GM18867 (cell line): ENCODE data around the gene CRMP1.
"Not testable (repeated sequence)": the region's sequence is repeated elsewhere in the genome, so short reads cannot be mapped to it uniquely, and the experiment has no call there.

Source experiments
- ATAC-seq: cut with Tn5 transposase; IDR thresholded peaks from one replicate; pipeline ENCODE4 v1.9.1; 2021; ENCODE audit warnings: mild to moderate bottlenecking, moderate library complexity; ENCODE audit not compliant: unreplicated experiment

Gene CRMP1

GRCh38 chr4:5825321-5826041 is 67.4 kb downstream of the CRMP1 start:
- ATAC-seq = no peak

- no peak for ATAC-seq
Measured at GRCh38 chr4:5824635-5825034, 68.3 kb downstream of the CRMP1 start.

- no peak for ATAC-seq
Measured at GRCh38 chr4:5824227-5824626, 68.7 kb downstream of the CRMP1 start.

GRCh38 chr4:5823542-5824211 is 69.2 kb downstream of the CRMP1 start:
- ATAC-seq = peak; percentile 56

DNA sequence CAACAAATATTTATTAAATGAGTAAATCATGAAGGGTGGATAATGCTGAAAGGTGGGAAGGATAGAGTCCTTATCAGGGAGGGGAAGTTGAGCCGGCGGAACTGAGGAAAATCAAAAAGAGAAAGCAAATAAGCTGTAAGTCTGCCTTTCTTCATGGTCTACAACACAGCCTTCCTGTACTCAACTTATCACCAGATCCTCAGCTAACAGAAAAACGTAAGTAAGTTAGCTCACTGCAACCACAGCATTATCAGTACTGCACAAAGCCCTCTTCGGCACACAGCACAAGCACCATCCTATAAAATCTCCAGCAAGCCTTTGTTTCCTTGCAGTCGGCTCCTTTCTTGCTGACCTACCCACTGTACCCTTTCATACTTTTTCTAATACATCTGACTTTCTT is 70.3 kb downstream of the CRMP1 start:
- ATAC-seq = no peak

- ATAC-seq = no peak
Measured at GRCh38 chr4:5821665-5822358, 71.1 kb downstream of the CRMP1 start.

DNA sequence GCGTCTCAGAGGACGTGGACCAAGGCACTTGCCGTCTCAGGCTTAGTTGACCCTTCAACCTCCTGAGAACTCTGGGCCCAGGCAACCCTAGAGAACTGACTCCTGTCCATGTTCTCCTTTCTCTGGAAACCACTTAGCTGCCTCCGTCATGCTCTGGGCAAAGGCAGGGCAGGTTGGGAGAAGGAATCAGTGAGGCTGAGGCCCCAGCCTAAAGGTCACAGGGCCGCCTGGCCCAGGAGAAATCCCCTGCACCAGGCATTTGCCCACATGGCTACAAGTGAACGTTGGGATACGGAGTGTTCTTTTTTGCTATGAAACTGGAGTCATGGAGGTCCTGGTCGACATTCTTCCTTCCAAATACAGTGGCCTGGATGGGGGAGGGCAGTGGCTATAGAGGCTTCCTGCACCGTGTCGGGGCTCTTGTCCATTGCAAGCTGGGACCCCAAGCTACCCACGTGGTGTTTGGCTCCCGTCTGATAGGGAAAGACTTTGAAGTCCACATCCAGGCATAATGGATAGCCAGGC is 76.0 kb downstream of the CRMP1 start:
- no peak for ATAC-seq

- ATAC-seq = no peak
Measured at GRCh38 chr4:5816101-5816500, 76.8 kb downstream of the CRMP1 start.

GRCh38 chr4:5815641-5816040 is 77.2 kb downstream of the CRMP1 start:
- ATAC-seq = no peak

GRCh38 chr4:5814421-5814820 is 78.5 kb downstream of the CRMP1 start:
- no peak for ATAC-seq

DNA sequence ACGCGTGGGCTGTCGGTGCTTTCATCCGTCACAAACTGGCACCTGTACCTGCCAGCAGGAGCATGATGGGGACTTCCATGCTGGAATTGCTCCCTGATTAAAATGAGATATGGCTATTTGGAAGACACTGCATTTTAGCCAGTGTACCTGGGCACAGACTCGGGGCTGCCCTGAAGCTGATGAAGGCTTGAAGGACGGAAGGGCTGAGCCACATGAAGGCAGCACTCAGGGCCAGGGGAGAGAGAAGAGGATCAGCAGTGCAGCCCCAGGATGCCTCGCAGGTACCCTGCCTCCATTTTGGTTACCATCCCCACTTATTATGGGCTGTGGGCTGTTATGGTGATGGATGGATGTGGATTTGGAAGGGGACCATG is 79.0 kb downstream of the CRMP1 start:
- no peak for ATAC-seq

DNA sequence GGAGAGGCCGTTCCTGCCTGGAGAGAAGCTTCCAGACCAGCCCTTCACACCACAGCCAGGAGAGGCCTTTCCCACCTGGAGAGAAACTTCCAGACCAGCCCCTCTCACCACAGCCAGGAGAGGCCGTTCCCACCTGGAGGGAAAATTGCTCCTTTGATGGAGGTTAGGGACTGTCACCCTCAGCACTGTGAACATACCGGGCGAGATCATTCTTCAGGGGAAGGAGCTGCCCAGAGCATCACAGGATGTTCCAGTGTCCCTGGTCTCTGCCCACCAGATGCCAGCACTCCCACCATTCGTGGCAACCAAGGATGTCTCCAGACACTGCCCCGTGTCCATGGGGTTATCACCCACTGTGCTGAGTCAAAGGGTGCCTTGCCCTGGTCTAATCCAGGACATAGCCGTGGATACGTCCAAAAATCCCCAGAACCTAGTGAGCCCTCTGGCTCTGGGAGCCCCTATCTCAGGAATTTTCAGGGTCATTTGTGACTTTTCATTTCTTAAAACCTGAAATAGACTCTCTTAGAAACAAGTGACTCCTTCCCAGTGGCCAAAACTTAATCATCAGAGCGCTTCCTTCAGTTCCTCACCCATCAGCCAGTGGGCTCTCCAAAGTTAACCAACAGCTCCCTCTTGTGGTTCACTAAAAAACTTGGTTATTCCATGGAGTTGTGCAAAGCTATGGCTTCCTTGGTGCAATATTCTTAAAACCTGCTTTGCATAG is 80.2 kb downstream of the CRMP1 start:
- ATAC-seq = no peak

- ATAC-seq = not testable (repeated sequence)
Measured at GRCh38 chr4:5812057-5812456, 80.8 kb downstream of the CRMP1 start.

DNA sequence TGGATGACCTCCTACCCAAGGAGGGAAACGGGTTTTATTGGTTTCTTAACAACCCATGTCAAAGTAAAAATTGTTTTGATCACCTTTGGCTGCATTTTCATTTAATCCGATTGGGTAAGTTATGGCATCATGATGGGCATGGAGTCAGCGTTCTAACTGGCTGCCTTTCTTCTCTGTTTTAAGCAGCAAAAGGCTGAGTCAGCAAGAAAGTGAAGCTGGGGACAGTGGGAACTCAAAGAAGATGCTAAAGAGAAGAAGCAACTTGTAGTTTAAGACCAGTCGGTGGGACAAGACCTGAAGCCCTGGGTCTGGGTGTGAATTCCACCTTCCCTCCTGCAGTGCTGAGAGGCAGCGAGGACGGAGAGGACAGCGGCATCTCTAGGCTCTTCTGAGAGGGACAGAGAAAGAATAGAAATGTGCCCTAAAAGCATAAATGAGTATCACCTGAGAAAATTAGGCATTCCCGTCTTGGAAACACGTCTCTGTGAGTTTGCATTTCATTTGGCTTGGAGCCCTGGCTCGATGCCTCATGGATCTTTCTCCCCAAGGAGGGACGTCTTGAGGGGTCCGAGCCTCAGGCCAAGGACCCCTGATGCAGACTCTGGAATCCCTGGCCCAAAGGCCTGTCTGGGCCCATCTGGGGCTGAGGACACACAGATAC is 82.0 kb downstream of the CRMP1 start:
- ATAC-seq = no peak

- no peak for ATAC-seq
Measured at GRCh38 chr4:5810151-5810550, 82.7 kb downstream of the CRMP1 start.

DNA sequence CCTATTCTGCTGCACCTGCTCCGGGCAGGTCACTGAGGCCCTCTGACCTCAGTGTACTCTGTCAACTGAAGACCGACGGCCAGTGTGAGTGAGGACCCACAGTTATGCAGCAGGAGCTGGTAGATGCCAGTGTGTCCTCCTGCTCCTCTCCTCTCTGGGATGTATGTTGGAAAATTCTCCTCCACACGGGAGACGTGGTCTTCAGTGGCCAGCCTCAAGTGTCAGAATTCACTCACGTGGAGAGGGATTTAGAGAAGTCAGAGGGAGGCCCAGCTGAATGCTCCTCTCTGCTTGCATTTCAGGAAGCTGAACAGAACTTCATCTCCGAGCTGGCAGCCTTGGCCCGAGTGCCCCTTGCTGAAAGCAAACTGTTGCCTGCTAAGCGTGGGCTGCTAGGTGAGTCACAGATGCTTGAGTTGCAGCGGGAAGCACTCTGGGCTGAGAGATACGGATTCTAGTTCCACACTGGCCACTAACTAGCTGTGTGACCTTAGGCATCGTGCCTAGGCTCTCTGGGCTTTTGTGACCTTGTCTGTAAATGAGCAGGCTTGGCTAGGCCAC is 83.6 kb downstream of the CRMP1 start:
- no peak for ATAC-seq

- no peak for ATAC-seq
Measured at GRCh38 chr4:5808081-5808741, 84.7 kb downstream of the CRMP1 start.

DNA sequence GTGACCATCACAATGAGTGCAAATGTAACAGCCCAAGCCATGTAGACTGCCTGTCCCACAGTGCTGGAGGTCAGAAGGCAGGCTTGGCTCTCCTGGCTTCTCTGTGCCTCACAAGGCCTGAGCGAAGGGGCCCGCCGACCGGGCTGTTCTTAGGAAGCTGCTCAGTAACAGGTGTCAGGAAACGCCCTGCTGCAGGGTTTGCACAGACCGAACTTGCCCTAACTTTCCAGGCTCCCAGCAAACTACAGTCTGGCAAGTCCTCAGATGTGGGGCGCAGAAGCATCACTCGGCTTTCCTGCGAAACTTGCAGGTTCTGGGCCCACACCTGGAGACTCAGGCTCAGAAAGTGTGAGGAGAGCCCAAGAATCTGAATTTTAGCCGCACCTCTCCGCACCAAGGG is 87.6 kb downstream of the CRMP1 start:
- ATAC-seq = no peak

GRCh38 chr4:5804656-5805055 is 88.2 kb downstream of the CRMP1 start:
- no peak for ATAC-seq

DNA sequence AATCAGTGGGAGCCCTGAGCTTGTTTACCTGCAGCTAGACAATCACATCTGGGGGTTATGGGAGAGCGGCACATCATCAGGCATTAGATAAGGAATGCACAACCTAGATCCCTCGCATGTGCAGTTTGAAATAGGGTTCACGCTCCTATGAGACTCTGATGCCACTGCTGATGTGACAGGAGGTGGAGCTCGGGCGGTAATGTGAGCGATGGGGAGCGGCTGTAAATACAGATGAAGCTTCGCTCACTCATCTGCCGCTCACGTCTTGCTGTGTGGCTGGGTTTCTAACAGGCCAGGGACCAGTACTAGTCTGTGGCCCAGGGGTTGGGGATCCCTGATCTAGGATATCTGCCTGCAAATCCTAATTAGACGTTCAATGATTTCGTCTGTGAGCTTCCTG is 90.3 kb downstream of the CRMP1 start:
- no peak for ATAC-seq
